NCI-H345 (cell line): ENCODE measurements around the gene ADAMTS16.
A peak's percentile ranks its signal among the peaks of the same experiment; 100 is the strongest.

Source experiments
- DNase-seq: peaks from one replicate; lab custom pipeline; 2025; lab: John Stamatoyannopoulos, UW

The ADAMTS16 gene

DNA sequence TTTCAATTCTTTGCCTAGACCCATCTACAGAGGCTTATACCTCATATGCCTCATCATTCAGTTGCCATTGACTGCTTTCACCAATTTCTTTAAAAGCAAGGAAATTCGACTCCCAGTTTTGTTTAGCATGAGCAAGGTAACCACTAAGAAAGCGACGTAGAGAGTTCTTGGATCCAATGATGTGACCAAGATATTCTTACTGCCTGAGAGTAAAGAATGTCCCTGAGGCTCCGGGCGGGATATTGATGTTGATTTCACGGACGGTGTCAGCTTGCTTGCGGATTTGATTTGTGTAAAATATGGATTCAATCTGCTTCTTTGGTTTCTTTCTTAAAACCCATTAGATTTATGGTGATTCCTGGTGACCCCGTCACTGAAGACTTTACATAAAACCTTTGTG lies 147.3 kb downstream of the ADAMTS16 start:
- no peak for DNase-seq

DNA sequence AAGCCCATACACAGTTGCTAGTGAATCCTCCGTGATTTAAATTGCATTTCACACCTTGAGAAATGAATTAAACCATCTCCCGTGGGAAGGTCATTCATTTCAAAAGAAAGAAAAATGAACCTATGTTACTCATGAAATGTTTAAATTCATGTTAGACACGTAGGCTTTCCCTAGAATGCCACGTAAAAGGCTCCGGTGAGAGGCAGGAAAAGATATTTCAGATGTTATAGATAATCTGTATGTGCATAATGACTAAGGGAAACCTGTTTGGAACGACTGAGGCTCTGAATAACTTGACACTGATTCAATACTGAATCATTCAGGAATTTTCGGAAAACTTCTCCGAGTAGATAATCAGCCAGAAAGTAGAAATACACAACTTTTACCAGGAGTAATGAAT lies 148.1 kb downstream of the ADAMTS16 start:
- DNase-seq, result no peak

DNA sequence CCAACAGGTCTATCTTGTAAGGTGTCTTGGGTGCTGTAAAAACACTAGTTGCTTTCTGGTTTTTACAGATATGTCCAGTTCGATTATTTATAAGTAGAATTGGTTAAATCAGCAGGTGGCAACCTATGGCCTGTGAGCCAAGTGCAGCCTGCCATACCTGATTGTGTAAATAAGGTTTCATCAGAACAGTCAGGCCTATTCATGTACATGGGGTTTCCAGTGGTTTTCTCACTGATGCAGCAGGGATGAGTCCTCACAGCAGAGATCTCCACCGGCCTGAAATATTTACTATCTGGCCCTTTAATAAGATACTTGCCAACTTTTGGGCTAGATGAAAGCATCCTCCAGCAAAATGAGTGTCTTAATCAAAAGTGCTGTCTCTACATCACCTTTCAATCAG lies 149.4 kb downstream of the ADAMTS16 start:
- no peak for DNase-seq

DNA sequence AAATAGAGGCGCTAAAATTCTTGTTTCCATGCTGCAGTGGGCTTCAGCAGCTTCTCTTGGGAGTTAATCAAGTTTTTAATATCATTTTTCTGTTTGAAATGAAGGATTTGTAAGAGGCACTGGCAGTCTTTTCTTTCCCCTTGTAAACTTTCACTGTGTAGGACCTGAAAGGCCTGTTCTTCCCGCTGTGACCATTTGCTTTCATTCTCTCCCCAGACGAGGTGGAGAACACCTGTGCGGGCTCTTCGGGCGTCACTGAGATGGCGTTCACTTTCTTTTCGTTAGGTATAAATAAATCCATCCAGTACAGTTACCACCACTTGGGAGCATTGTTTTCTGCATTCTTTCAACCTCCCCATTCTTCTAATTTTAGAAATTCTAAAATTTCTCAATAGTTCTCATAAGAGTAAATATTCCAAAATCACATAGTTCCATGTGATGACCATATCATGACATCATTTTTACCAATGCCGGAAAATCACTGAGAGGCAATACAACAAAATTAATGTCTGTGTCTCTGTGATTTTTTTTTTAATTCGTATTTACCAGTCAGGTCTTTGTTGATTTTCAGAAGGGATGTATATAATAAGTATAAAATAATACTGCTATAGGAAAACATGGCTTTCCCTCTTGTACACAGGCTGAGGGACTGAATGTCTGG lies 150.7 kb downstream of the ADAMTS16 start:
- no peak for DNase-seq

DNA sequence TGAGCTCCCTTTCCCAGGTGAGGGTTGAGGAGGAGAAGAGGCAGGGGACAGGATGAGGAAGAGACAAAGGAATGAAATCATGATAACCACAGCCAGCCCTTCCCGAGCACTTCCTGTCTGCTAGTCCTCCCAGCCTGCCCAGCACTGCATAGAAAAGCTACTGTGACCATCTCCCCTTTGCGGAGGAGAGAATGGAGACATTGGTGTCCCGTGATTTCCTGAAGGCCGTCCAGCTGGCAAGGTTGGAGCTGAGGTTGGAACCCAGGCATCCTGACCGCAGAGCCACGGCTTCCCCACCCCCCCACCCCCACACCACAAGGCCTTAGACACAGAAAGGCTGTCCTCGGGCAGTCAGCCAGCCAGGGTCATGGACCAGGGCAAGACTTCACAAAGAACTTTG lies 151.2 kb downstream of the ADAMTS16 start:
- DNase-seq, result no peak

DNA sequence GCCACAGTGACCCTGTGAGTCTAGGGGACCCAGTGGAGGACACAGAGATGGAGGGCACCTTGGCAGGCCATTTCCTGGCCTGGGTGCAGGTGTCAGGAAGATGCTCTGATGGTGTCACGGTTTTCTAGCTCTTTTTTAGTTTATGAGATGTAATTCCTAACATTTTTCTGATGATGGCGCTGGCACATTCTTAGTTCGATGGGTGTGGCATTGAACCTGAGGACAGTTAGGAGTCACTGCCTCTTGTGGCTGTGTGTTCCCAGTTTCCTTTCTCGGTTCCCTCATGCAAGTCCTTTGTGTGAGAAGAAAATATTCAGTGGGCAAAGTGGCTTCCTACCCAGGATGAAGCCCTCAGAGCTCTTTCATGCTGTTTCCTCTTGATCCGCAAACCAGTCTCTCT lies 152.9 kb downstream of the ADAMTS16 start:
- no peak for DNase-seq

DNA sequence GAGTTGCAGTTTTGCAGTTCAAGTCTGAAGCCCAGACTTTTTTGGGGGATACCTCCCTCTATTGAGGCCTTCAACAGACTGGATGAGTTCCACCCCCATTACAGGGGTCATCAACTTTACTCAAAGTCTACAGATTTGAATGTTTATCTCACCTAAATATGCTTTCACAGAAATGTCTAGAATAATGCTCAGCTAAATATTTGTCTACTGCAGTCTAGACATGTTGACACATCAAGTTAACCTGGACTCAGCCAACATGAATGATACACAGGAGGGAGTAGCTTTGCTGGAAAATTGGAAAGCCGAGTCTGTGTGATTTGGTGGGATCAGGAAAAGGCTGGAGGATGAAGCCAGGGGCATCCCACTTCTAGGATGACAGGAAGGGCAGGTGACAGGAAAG lies 154.3 kb downstream of the ADAMTS16 start:
- no peak for DNase-seq

DNA sequence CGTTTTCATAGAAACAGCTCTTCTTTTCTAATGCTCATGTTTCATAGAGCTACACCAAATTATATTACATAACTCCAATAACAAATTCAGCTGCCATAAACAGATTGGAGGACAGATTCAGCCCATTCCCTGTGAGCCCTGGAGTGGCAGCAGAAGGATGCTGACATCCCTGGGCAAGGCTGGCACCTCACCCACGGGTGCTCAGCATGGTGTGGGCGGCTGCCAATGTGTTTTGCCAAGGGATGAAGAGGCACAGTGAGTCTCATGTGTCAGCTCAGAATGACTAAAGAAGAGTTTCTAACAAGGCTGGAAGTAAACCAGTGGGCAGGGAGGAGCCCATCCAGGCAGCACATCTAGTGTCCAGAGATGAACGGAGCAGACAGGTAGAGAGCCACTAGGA lies 155.2 kb downstream of the ADAMTS16 start:
- no peak for DNase-seq

DNA sequence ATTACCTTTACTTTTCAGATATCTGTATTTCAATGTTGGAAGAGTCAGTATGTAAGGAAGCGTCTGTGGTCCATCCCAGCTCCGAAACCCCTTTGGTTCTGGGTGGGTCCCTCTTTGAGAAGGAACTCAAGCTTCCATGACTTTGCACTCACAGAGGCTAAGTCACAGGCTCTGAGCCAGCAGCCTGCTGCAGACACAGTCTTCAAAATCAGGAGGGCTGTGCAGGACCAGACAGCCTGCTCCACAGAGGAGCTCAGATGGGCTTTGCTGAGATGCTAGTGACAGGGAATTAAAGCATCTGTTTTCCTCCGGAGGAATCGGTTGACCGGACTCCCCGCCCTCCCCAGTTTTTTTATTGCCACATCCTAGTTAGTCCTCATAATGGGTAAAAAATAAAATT lies 155.9 kb downstream of the ADAMTS16 start:
- DNase-seq, result no peak

DNA sequence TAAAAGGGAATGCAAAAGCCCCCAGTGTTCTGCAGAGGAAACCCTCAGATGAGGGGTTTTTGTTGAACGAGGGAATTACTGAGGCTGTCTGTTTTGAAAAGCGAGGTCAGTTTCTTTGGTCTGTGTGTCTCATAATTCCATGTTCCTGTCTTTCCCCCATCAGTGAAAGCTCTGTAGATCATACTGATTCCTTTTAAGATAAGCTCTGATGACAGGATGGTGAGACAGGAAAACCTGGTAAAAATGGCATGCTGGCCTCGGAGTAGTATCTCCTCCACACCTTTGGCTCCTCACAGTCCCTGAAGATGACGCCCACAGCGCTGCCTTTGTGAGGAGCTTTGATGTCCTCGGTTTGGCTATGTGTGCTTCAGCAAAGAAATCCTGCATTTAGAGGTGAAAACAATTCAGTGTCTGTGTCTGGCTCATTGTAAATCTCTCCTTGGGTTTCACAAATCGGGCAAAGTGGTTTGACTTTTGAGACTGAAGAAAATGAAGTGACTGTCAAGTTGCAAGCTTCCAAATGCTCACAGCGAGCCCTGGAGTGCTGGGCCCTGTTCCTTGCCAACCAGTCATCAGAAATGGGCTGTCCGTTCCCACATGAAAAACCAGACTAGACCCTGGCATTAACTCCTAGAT lies 157.4 kb downstream of the ADAMTS16 start:
- no peak for DNase-seq

DNA sequence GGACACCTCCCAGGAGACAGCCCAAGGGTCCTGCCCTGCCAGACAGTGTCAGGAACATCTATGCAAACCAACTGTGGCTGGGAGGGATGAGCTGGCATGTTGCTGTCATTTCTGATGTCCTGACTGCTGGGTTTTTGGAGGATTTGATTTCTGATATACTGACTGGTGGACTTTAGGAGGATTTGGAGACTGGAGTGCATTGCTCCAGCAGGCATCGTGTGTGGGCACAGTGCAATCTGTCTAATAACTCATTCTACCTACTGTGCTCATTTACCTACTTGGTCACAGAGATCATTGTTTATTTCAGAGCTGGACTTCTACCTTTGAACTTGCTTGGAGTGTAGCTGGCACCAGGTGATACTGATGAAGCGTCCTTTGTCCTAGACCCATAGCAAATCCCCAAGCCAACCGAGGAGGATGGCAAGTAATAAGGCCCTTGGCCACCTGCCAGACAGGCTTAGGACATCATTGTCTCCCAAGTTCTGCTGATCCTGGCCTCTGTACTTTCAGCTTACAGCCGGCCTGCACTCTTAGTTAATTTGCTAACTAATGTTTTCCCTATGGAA lies 158.0 kb downstream of the ADAMTS16 start:
- DNase-seq, result peak; percentile 7

DNA sequence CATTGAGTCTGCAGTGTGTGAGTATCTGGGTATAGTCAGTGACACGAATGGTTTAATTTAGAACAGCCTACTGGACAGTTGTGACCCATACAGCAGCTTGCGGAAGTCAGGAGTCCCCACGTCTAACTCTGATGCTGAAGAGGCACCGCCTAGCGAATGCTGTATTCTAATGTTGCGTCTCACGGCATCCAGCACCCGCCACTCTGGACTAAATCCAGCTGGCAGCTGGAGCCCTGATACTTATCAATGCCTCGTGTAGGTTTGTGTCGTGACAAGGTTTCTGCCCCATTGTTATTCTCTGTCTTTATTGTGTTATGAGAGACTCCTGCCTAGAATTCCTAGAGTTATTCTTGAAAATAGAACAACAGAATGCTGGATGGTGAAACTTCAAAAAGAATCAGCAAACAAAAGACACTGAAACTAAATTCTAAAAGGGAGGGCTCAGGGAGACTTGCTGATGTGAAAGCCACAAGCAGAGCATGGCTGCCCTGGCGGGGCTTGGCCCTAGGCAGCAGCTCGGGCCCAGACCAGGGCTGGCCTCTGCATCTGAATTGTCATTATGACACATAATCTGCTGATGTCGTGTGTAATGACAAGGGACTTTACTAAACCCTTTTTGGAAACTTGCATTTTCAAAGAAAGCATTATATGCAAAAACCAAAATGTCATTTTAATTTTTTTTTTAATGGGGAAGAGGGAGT lies 158.9 kb downstream of the ADAMTS16 start:
- peak; percentile 25 for DNase-seq

DNA sequence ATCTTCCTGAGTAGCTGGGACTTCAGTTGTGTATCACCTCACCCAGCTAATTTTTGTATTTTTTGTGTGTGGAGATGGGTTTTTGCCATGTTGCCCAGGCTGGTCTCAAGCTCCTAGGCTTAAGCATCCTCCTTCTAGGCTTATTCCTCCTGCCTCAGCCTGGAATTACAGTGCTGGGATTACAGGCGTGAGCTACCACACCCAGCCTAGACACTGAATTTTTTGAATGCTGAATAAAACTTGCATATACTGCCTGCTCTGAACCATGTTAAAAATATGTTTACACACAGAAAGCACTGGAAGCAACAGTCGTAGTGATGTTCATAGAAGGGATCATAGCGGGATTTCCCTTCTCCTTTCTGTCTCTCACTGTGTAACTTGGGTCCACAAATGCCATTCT lies 161.0 kb downstream of the ADAMTS16 start:
- no peak for DNase-seq

DNA sequence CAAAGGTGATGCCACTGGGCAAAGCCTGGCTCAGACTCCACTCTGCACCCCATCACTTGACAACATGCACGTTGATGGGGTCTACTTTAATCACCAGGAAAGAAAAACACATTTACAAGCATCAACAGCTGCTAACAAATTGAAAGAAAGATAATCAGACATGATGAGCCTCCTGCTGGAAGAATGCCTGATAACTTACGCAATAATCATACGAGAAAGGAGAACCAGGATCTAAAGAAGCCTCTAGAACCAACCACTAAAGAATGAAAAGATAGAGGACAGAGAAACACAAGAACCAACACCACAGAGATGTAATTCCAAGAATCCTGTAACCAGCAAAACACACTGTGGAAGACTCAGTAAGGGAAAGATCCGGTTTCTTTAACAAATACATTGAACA lies 162.1 kb downstream of the ADAMTS16 start:
- no peak for DNase-seq

DNA sequence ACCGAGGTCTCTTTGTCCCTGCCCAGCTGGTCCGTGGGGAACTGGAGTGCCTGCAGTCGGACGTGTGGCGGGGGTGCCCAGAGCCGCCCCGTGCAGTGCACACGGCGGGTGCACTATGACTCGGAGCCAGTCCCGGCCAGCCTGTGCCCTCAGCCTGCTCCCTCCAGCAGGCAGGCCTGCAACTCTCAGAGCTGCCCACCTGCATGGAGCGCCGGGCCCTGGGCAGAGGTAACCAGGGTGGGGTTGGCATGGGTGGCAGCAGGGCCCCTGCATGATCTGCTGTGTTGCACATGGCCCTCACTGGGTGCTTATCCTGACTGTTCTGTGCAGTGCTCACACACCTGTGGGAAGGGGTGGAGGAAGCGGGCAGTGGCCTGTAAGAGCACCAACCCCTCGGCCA lies 163.1 kb downstream of the ADAMTS16 start:
- no peak for DNase-seq

DNA sequence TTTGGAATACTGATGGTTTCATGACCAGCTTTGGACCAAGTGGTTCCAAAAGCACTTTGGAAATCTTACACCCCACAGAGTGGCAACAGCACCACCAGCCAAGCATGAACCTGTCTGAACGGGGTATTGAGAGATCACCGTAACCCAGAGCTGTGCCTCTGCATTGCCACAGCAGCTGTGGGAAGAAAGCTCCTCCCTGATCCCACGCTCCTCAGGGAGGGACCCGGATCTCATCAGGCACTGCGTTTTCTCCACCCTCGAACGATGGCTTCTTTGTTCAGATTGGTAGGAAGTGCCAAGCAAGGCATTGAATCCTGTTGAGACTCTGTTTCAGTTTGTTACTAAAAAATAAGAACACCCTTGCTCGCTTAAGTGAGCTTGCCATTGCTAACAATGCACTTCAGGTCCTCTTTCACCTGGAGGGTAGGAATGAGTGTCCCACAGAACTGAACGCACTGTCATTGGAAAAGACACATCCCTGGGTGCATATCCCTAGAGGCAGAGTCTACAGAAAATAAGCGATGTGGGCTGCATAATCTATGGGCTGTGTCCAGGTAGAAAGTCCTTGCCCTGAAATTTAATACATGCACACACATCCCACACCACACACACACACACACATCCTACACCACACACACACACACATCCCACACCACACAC lies 164.4 kb downstream of the ADAMTS16 start:
- DNase-seq, result no peak

DNA sequence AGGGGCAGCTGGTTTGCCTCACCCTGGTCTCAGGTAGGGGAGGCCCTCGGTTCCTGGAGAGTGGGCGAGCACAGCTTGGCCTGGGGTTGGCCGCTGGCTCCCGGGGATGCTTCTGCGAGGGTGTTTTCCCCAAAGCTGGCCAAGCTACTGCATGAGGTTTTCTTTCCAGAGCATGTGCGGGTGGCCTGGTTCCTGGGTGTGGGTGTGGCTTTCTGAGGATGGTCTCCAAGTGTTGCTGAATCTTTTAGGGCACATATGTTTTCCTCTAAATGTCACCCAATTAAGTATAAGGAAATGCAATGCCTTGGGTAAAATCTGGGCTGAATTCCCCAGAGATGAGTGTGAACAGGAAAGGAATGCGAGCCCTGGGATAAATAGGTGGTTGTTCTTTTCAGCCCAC lies 166.6 kb downstream of the ADAMTS16 start:
- DNase-seq, result no peak

DNA sequence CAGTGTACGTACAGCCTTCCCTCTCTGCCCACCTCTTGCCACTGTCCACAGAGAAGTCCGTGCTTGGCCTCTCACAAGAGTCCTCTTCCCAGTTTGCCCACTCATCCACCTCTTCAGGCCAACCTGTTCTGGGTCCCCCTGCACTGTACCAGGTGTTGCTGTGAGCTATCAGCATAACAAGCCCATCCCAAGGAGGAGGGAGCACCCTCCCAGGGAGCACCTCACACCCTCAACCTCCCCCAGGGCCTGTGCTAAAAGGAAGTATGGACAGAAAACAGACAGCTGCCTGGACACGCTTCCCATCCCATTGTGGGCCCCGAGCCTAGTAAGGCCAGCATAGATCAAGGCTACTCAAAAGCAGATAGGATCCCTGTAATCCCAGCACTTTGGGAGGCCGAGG lies 168.2 kb downstream of the ADAMTS16 start:
- DNase-seq, result no peak

DNA sequence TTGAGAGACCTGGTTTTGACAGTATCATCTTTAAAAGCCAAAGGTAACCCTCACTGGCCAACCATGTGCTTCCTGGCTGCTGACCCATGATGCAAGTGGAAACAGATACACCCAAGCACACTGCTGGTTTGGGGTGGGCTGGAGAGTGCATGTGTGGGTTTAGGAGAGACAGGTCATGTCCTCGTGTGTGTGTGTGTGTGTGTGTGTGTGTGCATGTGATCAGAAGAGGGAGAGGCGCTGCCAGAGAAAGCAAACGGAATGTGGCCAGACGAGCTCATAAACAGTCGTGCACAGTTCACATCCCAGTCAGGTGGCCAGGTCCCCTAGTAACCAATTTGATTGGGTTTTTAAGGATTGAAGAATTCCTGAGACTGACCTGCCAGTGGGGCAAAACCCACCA lies 169.5 kb downstream of the ADAMTS16 start:
- no peak for DNase-seq

DNA sequence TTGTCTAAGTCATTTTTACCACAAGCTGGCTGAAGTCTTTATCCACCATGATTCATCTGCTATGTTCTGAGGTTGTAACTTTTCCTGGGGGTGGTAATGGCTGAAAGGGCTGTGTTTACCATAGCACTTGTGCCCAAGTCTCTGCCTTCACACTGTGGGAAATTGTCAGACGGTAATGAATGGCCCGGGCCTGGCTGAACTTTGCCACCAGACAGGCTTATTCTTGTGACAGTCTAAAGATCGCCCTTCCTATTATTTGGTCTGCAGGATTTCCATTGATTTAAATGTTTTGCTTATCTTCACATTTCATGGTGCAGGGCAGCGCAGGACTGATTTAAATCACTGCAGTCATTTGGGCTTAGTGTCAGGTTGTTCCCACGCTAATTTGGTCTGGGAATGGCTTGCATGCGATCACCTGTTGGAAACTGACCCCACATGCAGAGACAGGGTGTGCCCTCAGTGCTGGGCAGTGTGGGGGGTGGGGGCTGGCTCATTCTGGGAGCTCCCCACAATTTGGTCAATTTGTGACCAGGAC lies 173.0 kb downstream of the ADAMTS16 start:
- no peak for DNase-seq

DNA sequence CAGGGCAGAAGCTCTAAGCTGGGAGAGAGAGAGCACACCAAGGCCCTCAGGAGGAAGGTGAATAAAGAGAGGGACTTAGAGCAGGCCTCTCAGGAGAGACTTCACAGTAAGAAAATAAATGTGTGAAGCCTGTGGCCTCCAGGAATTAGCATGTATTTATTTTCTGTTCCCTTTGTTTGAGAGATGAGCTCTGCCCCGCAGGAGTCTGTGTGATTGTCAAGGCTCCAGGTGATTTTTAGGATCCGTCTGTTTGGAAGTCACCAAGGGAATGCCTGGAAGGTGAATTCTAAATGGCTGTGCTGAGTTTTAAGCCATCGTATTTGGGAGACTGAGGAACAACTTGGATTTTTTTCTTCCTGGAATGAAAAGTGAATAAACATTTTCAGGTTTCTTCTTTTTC lies 174.0 kb downstream of the ADAMTS16 start:
- no peak for DNase-seq

DNA sequence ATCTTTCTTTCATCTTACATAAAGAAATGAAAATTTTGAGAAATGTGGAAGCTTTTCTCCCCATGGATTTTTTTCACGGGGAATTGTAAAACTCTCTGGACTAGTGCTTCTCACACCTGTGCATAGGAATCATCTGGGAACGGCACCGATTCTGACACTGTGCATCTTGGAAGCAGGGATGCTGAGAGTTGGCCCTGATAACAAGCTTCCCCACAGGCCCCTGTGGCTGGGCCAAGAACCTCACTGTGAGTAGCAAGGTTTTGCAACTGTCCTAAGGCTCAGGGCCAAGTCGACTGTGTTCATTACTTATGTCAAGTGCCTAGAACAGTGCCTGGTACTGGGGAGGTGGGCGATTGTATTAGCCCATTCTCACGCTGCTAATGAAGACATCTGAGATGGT lies 174.5 kb downstream of the ADAMTS16 start:
- DNase-seq, result no peak
